H1 (cell line): ENCODE data around the gene LTBP1. TPM values are rescaled to one million over a fixed set of nuclear protein-coding genes. Genes with fewer than 3 reads are reported as not detected.

Experiments
- CTCF ChIA-PET: fragments of 300-600 bp; sonication (Branson Sonifier 250); formaldehyde crosslinking; loops from one replicate; lab custom pipeline; 2021; ENCODE audit not compliant: partially characterized antibody; lab: Charles Lee
- POLR2A ChIA-PET: fragments of 300-600 bp; sonication (Branson Sonifier 250); formaldehyde crosslinking; loops from one replicate; lab custom pipeline; 2021; ENCODE audit warnings: inconsistent platforms; ENCODE audit not compliant: partially characterized antibody; lab: Charles Lee
- DNase-seq, 2 experiments: peaks; one replicate each; pipeline versions ENCODE4 v3.0.0 to v3.0.0-alpha.2; 2010 to 2022; ENCODE audit warnings: low spot score in 2 of 2, low read depth in 1 of 2, mixed read lengths in 1 of 2
- FAIRE-seq: peaks from 2 replicates; lab custom pipeline; 2011; peaks lifted over from hg19 to GRCh38; lab: Jason Lieb, UNC
- H2AFZ ChIP-seq: 2 replicates; pipeline ENCODE4 v1.8.1; 2012; ENCODE audit warnings: low read length, inconsistent platforms
- H2AK5ac ChIP-seq: 2 replicates; pipeline ENCODE4 v1.6.1; 2013; ENCODE audit warnings: low read depth, low read length
- H2BK120ac ChIP-seq: replicated peaks from 2 replicates; pipeline ENCODE3; 2013; ENCODE audit warnings: low read depth, low read length, inconsistent platforms
- H2BK12ac ChIP-seq: 2 replicates; pipeline ENCODE4 v1.6.1; 2013; ENCODE audit warnings: low read depth, low read length
- H2BK15ac ChIP-seq: 2 replicates; pipeline ENCODE4 v1.6.1; 2013; ENCODE audit warnings: low read length
- H2BK20ac ChIP-seq: 2 replicates; pipeline ENCODE4 v1.6.1; 2013; ENCODE audit warnings: low read length
- H2BK5ac ChIP-seq: 2 replicates; pipeline ENCODE4 v1.6.1; 2013; ENCODE audit warnings: low read depth, low read length
- H3K14ac ChIP-seq: 2 replicates; pipeline ENCODE4 v1.6.1; 2013; ENCODE audit warnings: inconsistent platforms; ENCODE audit not compliant: insufficient read length
- H3K18ac ChIP-seq: 2 replicates; pipeline ENCODE4 v1.6.1; 2013; ENCODE audit warnings: low read length; ENCODE audit errors: extremely low read depth
- H3K23ac ChIP-seq: 2 replicates; pipeline ENCODE4 v1.6.1; 2013; ENCODE audit warnings: inconsistent platforms; ENCODE audit not compliant: insufficient read length
- H3K23me2 ChIP-seq: 2 replicates; pipeline ENCODE4 v1.6.1; 2013; ENCODE audit warnings: low read depth, low read length
- H3K27ac ChIP-seq: 2 replicates; pipeline ENCODE4 v1.6.1; 2011; ENCODE audit warnings: low read depth, low read length, inconsistent platforms
- H3K27me3 ChIP-seq, 4 experiments: replicated peaks in 1 of 4; 1 replicate in 1 of 4; 2 replicates in 3 of 4; pipeline versions ENCODE4 v1.6.1 to v1.8.1; 2011 to 2013; ENCODE audit warnings: low read length in 3 of 4, mild to moderate bottlenecking in 3 of 4, inconsistent platforms in 2 of 4, mixed read lengths in 2 of 4, moderate library complexity in 1 of 4; ENCODE audit not compliant: control insufficient read depth in 3 of 4, insufficient read depth in 3 of 4; ENCODE audit errors: extremely low read depth in 1 of 4
- H3K36me3 ChIP-seq, 4 experiments: 2 replicates each; pipeline versions ENCODE4 v1.6.1 to v1.8.1; 2011 to 2013; ENCODE audit warnings: mild to moderate bottlenecking in 4 of 4, low read length in 3 of 4, moderate library complexity in 2 of 4, control low read depth in 1 of 4, inconsistent platforms in 1 of 4; ENCODE audit not compliant: insufficient read depth in 4 of 4, control insufficient read depth in 2 of 4
- H3K4ac ChIP-seq: replicated peaks from 2 replicates; pipeline ENCODE3; 2013; ENCODE audit warnings: low read length, low read depth, mixed read lengths, inconsistent platforms; ENCODE audit not compliant: insufficient read length
- H3K4me1 ChIP-seq, 4 experiments: replicated peaks in 1 of 4; 1 replicate in 1 of 4; 2 replicates in 3 of 4; pipeline versions ENCODE4 v1.6.1 to v1.8.1; 2011 to 2013; ENCODE audit warnings: low read length in 3 of 4, inconsistent platforms in 2 of 4, mixed read lengths in 1 of 4; ENCODE audit not compliant: insufficient read depth in 4 of 4, control insufficient read depth in 3 of 4
- H3K4me2 ChIP-seq, 2 experiments: 2 replicates each; pipeline versions ENCODE4 v1.6.1 to v1.8.1; 2011 to 2013; ENCODE audit warnings: low read depth in 2 of 2, low read length in 2 of 2, control low read depth in 1 of 2, inconsistent platforms in 1 of 2, mild to moderate bottlenecking in 1 of 2; ENCODE audit not compliant: insufficient read depth in 1 of 2
- H3K4me3 ChIP-seq, 4 experiments: fragments of 200-600, 300-600 bp in 1 of 4; sonication (generic), shearing (Covaris generic), sonication (Bioruptor Twin) in 1 of 4; 2 replicates each; pipeline versions ENCODE4 v1.5.1 to v1.8.1; 2011 to 2016; ENCODE audit warnings: low read length in 4 of 4, low read depth in 3 of 4, control low read depth in 2 of 4, inconsistent platforms in 2 of 4, mild to moderate bottlenecking in 2 of 4, mixed read lengths in 1 of 4, moderate library complexity in 1 of 4; ENCODE audit not compliant: insufficient read depth in 2 of 4; ENCODE audit errors: extremely low read depth in 1 of 4
- H3K56ac ChIP-seq: replicated peaks from 2 replicates; pipeline ENCODE3; 2013; ENCODE audit warnings: low read depth, mild to moderate bottlenecking, mixed read lengths, low read length, inconsistent platforms; ENCODE audit not compliant: insufficient read length
- H3K79me1 ChIP-seq: 2 replicates; pipeline ENCODE4 v1.6.1; 2013; ENCODE audit warnings: low read depth, low read length, control low read depth
- H3K79me2 ChIP-seq, 2 experiments: 2 replicates each; pipeline versions ENCODE4 v1.6.1 to v1.8.1; 2012 to 2013; ENCODE audit warnings: low read length in 2 of 2, mild to moderate bottlenecking in 2 of 2, inconsistent platforms in 1 of 2; ENCODE audit not compliant: insufficient read depth in 2 of 2, control insufficient read depth in 1 of 2
- H3K9ac ChIP-seq, 4 experiments: replicated peaks in 1 of 4; 1 replicate in 1 of 4; 2 replicates in 3 of 4; pipeline versions ENCODE4 v1.6.1 to v1.8.1; 2011 to 2013; ENCODE audit warnings: low read depth in 3 of 4, low read length in 3 of 4, control low read depth in 2 of 4, mild to moderate bottlenecking in 2 of 4, moderate library complexity in 2 of 4, inconsistent platforms in 1 of 4; ENCODE audit errors: extremely low read depth in 1 of 4
- H3K9me3 ChIP-seq, 2 experiments: 2 replicates each; pipeline versions ENCODE4 v1.6.1 to v1.8.1; 2012 to 2013; ENCODE audit warnings: mild to moderate bottlenecking in 2 of 2, moderate library complexity in 2 of 2, control low read depth in 1 of 2, inconsistent platforms in 1 of 2, low read depth in 1 of 2, low read length in 1 of 2, mixed read lengths in 1 of 2; ENCODE audit not compliant: insufficient read depth in 2 of 2
- H4K20me1 ChIP-seq, 2 experiments: replicated peaks in 1 of 2; 2 replicates each; pipeline versions ENCODE3 to v1.8.1; 2011 to 2013; ENCODE audit warnings: inconsistent platforms in 2 of 2, low read length in 2 of 2, mild to moderate bottlenecking in 1 of 2; ENCODE audit not compliant: insufficient read depth in 2 of 2, control insufficient read depth in 1 of 2
- H4K5ac ChIP-seq: 2 replicates; pipeline ENCODE4 v1.6.1; 2013; ENCODE audit warnings: low read length, low read depth, mixed read lengths, inconsistent platforms; ENCODE audit not compliant: insufficient read length
- H4K8ac ChIP-seq: 2 replicates; pipeline ENCODE4 v1.8.0; 2013; ENCODE audit warnings: mild to moderate bottlenecking, moderate library complexity, low read length, inconsistent platforms; ENCODE audit not compliant: insufficient read depth; ENCODE audit errors: extremely low read depth
- H4K91ac ChIP-seq: replicated peaks from 2 replicates; pipeline ENCODE3; 2013; ENCODE audit warnings: low read length, mixed read lengths, inconsistent platforms; ENCODE audit not compliant: insufficient read length
- CBX8 ChIP-seq: fragments of 300-800, 300-1000 bp; sonication (generic); IDR thresholded peaks from 2 replicates; pipeline ENCODE4 v1.7.1; 2016; ENCODE audit warnings: low read depth, low read length, borderline replicate concordance
- CEBPB ChIP-seq: IDR thresholded peaks from 2 replicates; pipeline ENCODE4 v1.6.1; 2012; ENCODE audit warnings: low read depth, low read length
- KDM4A ChIP-seq: IDR thresholded peaks from one replicate; pipeline ENCODE4 v1.7.1; 2012; ENCODE audit warnings: low read depth, mild to moderate bottlenecking, moderate library complexity, low read length, inconsistent platforms; ENCODE audit not compliant: severe bottlenecking
- YY1 ChIP-seq: IDR thresholded peaks from 2 replicates; pipeline ENCODE4 v1.6.1; 2011; ENCODE audit warnings: low read depth, mild to moderate bottlenecking, low read length
- WGBS, 2 experiments: shearing (Covaris generic) in 1 of 2; methylation state at CpG; one replicate each; pipeline versions ENCODE4 v1.1.6 to v1.1.7; 2013 to 2015; ENCODE audit warnings: low lambda C conversion rate in 2 of 2, mixed read lengths in 2 of 2, inconsistent platforms in 1 of 2, low coverage in 1 of 2, missing lambda C conversion rate in 1 of 2; ENCODE audit not compliant: insufficient replicate concordance in 2 of 2, insufficient coverage in 1 of 2, insufficient read length in 1 of 2; ENCODE audit errors: extremely low coverage in 1 of 2, missing lambda C conversion rate in 1 of 2; 5-methylcytosine and 5-hydroxymethylcytosine counted together
- polyA plus RNA-seq, 7 experiments: library from polyadenylated mRNA; depleted of rRNA in 3 of 7; stranded (reverse) in 5 of 7; unstranded in 2 of 7; fragments of >200 nt in 5 of 7; fragments of 200-250 nt in 2 of 7; gene quantifications; 1 replicate in 5 of 7; 2 replicates in 1 of 7; 4 replicates in 1 of 7; pipeline versions ENCODE4 v1.2.1 to v1.2.3, GENCODE V29; 2011 to 2013; ENCODE audit warnings: missing spikeins in 2 of 7, mixed read lengths in 2 of 7
- total RNA-seq: library from RNA; stranded (reverse); fragmentation: NEBNext Ultra II Directional; extraction: Animal tissue kit (Norgen Biotek cat#: 25700); gene quantifications from 2 replicates; pipeline ENCODE4 v1.2.1, GENCODE V29; 2021

Gene LTBP1
- total and polyA plus RNA-seq, 2 of the 8 experiments (the other 6 are each of a cell fraction or from before 2014, with no cell fraction given), result 15.4 to 24.7 TPM

DNA sequence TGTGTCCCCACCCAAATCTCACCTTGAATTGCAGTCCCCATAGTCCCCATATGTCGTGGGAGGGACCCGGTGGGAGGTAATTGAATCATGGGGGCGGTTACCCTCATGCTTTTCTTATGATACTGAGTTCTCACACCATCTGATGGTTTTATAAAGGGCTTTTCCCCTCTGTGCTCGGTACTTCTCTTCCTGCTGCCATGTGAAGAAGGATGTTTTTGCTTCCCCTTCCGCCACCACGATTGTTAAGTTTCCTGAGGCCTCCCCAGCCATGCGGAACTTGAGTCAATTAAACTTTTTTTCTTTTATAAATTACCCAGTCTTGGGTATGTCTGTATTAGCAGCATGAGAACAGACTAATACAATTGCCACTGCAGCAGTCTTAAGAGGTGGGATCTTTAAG is 134.9 kb downstream of the LTBP1 start:
- Histone ChIP-seq H3K4me1 (peaks cover 0 to 3% (median 0%) of the 10 kb centered on the region in 4 experiments; a peak in 1 of 7 replicates), H3K18ac (no peak overlapping the region), H4K20me1 (peaks cover 2 to 3% of the 10 kb centered on the region in 2 experiments), H3K56ac (no peak overlapping the region), H3K27me3 (peaks cover 0 to 18% (median 12%) of the 10 kb centered on the region in 4 experiments; a peak in 5 of 7 replicates), H2BK120ac (no peak overlapping the region), H2BK5ac (no peak overlapping the region), H3K4me2 (no peak overlapping the region), H3K27ac (no peak overlapping the region), H2AK5ac (no peak overlapping the region), H3K23me2 (no peaks in the 10 kb centered on the region), H2BK20ac (no peak overlapping the region), H2BK15ac (no peak overlapping the region), H3K79me1 (no peaks in the 10 kb centered on the region), H3K79me2 (no peaks in the 10 kb centered on the region), H3K4ac (no peak overlapping the region), H3K36me3 (no peaks in the 10 kb centered on the region), H4K8ac (no peak overlapping the region), H2BK12ac (no peak overlapping the region), H3K9ac (no peak overlapping the region), H3K23ac (no peak overlapping the region), H3K4me3 (no peak overlapping the region), H3K14ac (no peak overlapping the region), H3K9me3 (no peaks in the 10 kb centered on the region), H4K5ac (no peak overlapping the region), H2AFZ (no peak overlapping the region), H4K91ac (no peak overlapping the region)
- ChIA-PET POLR2A (no interaction called here), CTCF (no interaction called here)
- 74% methylated on average over 7 of the region's 7 CpGs; no CpG with 5 or more reads in 1 of the 2 experiments for WGBS, 2 experiments
- no peak for FAIRE-seq
- DNase-seq, result no peak
- TF ChIP-seq YY1, result no peak
- TF ChIP-seq CEBPB, result no peak
- TF ChIP-seq CBX8, result no peak
- TF ChIP-seq KDM4A, result no peak
- TF ChIP-seq, all 59 proteins: peak for 0
